ENCODE data around the gene APH1B. TPM values are rescaled to one million over a fixed set of nuclear protein-coding genes. Genes with fewer than 3 reads are reported as not detected.
A peak's percentile ranks its signal among the peaks of the same experiment; 100 is the strongest.

The APH1B gene
- total RNA-seq, result 24.6 and 28.8 TPM in 2 replicates
- 14.0 and 14.6 TPM in 2 replicates for polyA plus RNA-seq
- 7.7 and 8.3 TPM in 2 replicates for polyA plus RNA-seq (2011; cell fraction: cytosol; rRNA removed)
- polyA plus RNA-seq (2011; cell fraction: nucleus; rRNA removed), result 17.3 and 20.7 TPM in 2 replicates
- polyA plus RNA-seq (2012), result 9.5 and 14.2 TPM in 2 replicates
- 21.7 and 27.9 TPM in 2 replicates for polyA minus RNA-seq
- polyA minus RNA-seq (2011; cell fraction: cytosol; rRNA and poly(A)+ RNA removed), result not detected
- polyA minus RNA-seq (2011; cell fraction: nucleus; rRNA and poly(A)+ RNA removed), result 19.2 and 31.2 TPM in 2 replicates
- Bru-seq, nascent RNA, result percentile 77 among the genes with signal in this experiment
- BruChase-seq, experiment 1, labeled RNA remaining after a 6-hour chase, result percentile 68 among the genes with signal in this experiment
- percentile 78 among the genes with signal in this experiment for BruChase-seq, experiment 2, labeled RNA remaining after a 2-hour chase
- long read RNA-seq, full-length matches to known transcripts, result 31 of 35 reads
- long read RNA-seq, partial matches to known transcripts, result 2 of 35 reads
- long read RNA-seq, other reads (novel, unspliced or antisense), result 2 of 35 reads

- Histone ChIP-seq H3K4me2 (ENCODE audit: insufficient read depth, low read length) (peak within 1 kb of the TSS; percentile 76), H3K4me1 (ENCODE audit: control insufficient read depth, extremely low read depth, insufficient read depth, low read length) (peaks cover 9% of the 10 kb centered on the region), H2AFZ (ENCODE audit: low read depth, low read length) (peak within 1 kb of the TSS; percentile 89), H3K79me2 (ENCODE audit: control insufficient read depth, insufficient read depth, low read length) (no peaks in the 10 kb centered on the region), H3K9me1 (replicated peaks; ENCODE audit: control insufficient read depth, extremely low read depth, insufficient read depth, low read length) (no peaks in the 10 kb centered on the region), H3K36me3 (ENCODE audit: control insufficient read depth in 2 of 2, extremely low read depth in 1 of 2, insufficient read depth in 2 of 2, low read length in 2 of 2) (no peaks in the 10 kb centered on the region), H3K27me3 (ENCODE audit: control insufficient read depth in 2 of 2, insufficient read depth in 2 of 2, low read length in 2 of 2) (no peaks in the 10 kb centered on the region), H3K9me3 (replicated peaks; ENCODE audit: control insufficient read depth, insufficient read depth, low read length) (no peaks in the 10 kb centered on the region), H3K4me3 (replicated peaks in 1 of 3; ENCODE audit: insufficient read depth in 1 of 3, low read depth in 1 of 3, low read length in 3 of 3) (peak within 1 kb of the TSS; percentile 68 to 85 (median 73)), H3K9ac (replicated peaks; ENCODE audit: extremely low read depth, insufficient read depth, low read length) (peak within 1 kb of the TSS; percentile 90), H3K27ac (ENCODE audit: insufficient read depth, low read depth, low read length) (peak within 1 kb of the TSS; percentile 33), H4K20me1 (replicated peaks; ENCODE audit: control insufficient read depth, extremely low read depth, insufficient read depth, low read length) (no peaks in the 10 kb centered on the region)
- POLR2A ChIA-PET, result interaction anchor here (0.7 kb wide), 3 partner anchors 32 to 166 kb away, joined by 4 to 5 read pairs (median 4); no protein-coding TSS in a partner anchor
- CTCF ChIA-PET, result interaction anchor here (0.7 to 3.8 kb wide), 10 partner anchors 10 to 229 kb away, joined by 3 to 12 read pairs (median 4); partner anchors contain the start of gene RPS27L
- DNase-seq (ENCODE audit: low read depth, low spot score) (peak; percentile 75), FAIRE-seq (peak; percentile 58)
- dilution Hi-C loops (cut with MboI; ENCODE audit: extremely low pct_ligation_motif_present, low sequenced_read_pairs), result no loop called here
- intact Hi-C loops (cut with micrococcal nuclease), result loop anchor here (1.0 to 2.0 kb wide), 4 partner anchors 32 to 155 kb away; partner anchors contain the start of genes RAB8B and RPS27L
- no TSS peak for BruUV-seq (replicated peaks)
- TF ChIP-seq CTCF (IDR thresholded peaks at IDR 0.05; ENCODE audit: extremely low read depth in 1 of 2, insufficient read depth in 1 of 2, low read depth in 1 of 2, low read length in 2 of 2), result no peak
- TF ChIP-seq EZH2 (IDR thresholded peaks at IDR 0.05; ENCODE audit: borderline replicate concordance, low read depth, low read length, severe bottlenecking), result no peak
- TF ChIP-seq POLR2A (IDR thresholded peaks at IDR 0.05; ENCODE audit: low read depth, low read length), result peak; percentile 83
- TF ChIP-seq POLR2AphosphoS5 (IDR thresholded peaks at IDR 0.05; ENCODE audit: insufficient read depth, low read depth, low read length), result peak; percentile 77
- no peak for TF ChIP-seq FOS (IDR thresholded peaks at IDR 0.05; ENCODE audit: borderline replicate concordance, insufficient read depth, low read length)
Observed at GRCh38 chr15:63277038-63277892, at the start of gene APH1B. TSS of gene APH1B (plus strand) at chr15:63277605. CDS start at chr15:63277624, 19 bp downstream.
